ENCODE results near the gene MVB12B.
"Not testable (repeated sequence)": the region's sequence is repeated elsewhere in the genome, so short reads cannot be mapped to it uniquely, and the experiment has no call there.

MVB12B gene

DNA sequence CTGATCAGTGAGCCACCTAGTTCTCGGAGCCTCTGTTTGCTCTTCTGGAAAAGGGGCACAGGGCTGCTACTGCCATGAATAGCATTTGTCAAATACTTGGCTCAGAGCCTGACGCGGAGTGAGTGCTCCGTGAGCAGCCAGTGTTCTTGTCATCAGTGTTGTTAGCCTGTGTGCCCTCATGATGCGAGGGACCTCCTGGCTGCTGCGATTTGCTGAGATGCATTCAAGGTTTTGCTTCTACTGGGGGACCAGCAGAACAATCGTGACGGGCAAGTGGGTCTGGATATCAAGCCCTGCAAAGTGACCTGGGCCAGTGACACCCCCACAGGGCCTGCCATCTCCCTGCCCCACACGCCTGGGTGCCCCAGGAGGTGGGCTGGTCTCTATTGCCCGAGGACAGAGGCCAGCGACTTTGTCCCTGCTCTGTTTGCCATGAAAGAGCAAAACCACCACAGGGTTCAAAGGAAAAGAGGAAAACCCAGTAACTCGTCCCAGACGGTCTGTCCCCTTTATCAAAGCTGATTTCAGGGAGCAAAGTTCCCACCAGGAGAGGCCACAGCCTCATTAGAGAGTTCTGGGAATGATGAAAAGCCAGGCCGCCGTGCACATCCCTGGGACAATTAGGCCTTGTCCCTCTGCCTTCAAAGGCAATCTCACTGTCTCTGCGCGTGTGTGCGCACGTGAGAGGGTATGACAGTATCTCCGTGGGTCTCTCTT is 200.6 kb downstream of the MVB12B start:
- DNase-seq: no peak

DNA sequence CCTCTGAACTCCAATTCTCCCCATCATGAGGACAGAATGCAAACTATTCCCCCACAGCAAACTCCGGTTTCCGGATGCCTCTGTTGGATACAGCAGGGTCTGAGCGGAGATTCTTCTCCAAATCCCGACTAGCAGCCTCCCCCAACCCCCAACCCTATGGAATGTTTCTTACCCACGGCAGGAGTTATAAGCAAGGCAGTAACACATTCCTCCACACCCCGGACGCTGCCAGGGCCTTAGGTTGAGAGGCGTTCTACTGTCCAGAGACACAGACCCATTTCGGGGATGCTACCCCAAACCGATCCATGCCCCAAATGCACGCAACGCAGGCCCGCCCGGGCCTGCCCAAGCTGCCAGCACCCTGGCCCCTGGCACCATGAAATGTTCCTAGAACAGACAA is 201.5 kb downstream of the MVB12B start:
- DNase-seq: no peak

DNA sequence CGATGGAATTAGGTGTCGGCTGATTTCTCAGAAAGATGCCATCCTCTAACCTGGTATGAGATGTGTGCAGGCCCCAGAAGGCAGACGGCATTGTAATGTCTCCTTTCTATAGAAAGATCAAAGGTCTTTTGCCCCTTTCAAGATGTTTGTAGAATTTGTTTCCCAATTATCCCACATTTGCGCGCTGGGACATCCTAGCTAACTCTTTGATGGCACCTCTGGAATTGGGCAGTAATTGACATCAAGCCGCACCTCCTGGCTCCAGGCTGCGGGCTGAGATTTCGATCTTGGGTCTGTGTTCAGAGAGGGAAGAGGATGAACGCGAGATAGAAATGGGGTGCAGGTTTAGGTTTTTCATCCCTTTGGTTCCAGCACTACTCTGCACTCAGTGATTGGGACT is 202.3 kb downstream of the MVB12B start:
- DNase-seq: no peak

DNA sequence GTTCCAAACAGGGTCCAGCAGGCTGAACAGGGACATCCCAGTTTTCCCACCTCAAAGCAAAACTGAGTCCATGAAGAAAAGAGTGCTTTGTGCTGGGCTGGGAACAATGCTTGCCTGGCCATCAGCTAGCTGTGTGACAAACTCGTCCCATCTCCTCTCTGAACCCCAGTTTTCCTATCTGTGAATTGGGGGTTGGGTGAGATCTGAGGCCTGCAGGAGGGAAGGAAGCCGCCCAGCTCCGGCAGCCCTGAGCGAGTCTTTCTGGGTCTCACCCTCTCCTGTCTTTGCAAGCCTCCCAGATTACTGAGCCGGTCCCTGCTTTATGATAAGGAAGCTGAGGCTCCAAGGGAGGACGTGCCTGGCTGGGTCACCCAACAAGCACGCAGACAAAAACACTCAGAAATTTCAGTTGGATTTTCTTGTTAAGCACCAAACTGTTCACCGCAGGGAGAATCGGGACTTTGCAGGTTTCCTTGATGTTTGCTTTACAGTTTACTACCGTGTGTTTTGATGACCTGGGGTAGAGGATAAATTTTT is 204.5 kb downstream of the MVB12B start:
- no peak for DNase-seq

DNA sequence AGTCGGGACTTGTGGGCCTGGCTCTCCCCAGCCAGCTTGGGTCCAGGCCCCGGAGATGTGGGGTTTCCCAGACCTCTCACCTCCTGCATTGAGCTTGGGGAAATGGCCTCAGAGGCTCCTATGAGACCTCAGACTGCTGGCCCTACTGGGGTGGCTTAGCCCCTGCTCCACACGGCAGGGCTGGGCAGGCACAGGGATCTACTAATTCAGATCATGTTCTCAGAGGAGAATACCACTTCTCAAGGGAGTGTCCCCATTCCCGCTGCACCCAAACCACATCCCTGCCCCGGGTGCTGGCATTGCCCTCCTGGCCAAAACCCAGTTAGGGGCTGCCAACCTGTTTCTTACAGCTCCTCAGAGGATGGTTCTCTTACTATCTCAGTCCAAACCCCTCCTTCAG is 205.0 kb downstream of the MVB12B start:
- no peak for DNase-seq

DNA sequence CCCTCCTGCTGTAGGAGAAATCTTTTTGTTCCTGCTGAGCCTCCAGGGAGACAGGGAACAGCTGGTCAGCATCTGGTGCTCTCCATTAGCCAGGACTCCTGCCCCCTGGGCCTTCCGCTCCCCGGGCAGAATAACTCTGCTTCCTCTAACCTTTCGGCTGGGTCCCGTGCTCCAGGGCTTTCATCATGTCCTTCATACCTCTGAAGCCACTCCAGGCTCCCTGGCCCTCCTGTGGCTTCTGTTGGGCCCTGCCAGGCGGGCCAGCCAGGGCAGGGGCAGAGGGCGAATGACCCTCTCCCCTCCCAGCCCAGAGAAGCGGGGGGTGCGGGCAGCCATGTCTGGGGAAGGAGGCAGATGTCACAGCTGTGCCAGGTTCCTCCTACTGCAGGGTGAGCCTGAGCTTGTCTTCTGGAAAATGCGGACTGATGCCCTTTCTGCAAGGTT is 205.4 kb downstream of the MVB12B start:
- DNase-seq: no peak

DNA sequence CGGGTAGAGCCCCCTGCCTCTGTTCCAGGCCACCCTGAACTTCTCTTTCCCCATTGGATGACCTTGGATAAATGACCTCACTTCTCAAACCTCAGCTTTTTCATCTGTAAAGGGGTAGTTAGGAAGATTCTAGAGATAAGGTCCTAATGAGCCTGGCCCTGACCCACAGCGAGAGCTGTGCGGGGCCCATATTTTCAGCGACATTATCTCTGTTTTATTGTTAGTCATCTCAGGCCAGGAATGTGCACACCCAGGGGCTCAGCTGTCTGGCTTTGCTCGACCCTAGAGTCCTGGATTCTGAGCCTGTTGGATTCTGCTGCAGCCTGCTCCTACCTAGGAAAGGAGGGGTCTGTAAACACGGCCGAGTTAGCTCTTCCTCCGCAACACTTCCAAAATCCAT is 205.9 kb downstream of the MVB12B start:
- no peak for DNase-seq

DNA sequence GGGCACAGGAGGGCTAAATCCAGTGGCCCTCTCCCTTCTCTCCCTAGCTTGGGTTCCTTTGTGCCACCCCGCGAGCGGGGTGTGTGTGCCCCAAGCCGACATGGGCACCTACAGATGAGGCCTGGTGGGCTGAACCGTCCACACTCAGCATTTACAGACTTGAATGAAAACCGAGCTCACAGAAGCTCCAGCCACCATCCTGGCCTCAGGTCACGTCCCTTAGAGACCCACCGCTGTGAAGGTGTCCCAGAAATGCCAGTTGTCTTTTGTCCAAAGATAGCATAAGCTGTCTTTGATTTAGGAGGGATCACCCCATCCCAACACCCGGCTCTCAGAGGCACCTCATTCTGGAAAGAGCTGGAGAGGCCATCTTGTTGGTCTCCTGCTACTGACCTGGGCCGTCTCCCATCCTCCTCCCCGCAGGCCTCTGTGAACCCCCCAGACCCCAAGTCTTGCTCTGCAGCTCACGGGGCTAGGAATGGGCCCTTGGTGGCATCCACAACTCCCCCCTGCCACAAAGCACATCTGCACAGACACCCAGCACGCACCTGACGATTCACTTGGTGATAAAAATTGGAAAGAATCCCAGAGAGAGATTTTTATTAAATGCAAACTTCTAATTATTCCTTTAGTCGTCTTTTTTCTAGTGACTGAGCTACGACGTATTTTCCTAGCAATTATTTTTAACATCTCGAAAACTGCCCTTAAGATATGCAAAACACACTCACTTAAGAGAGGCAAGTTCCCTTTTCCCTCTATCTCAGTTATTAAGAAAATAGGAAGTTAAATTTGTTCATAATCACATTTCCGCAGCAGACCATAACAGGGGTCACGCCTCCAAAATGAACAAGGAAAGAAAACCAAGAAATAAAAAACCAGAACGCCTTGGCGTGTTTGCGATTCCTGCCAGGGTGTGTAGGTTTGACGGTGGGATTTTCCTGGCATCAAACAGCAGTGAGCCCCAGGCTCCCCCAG is 206.6 kb downstream of the MVB12B start:
- DNase-seq: no peak

DNA sequence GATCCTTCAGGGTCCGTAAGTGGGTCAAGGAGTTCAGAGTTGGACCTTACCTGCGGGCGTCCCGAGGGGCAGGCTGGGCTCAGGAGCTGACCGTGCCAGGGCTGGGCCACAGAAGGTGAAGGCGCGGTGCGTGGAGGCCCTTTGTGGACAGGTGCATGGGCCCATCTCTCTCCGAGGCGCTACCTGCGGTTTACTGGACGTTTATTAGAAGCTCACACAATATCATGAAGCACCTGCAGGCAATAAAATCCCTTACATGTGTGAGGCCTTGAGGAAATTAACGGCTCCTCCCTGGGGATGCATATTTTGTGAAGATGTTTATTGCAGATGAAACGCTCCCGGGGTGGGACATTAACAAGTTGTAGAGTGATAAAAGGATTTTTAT is 207.3 kb downstream of the MVB12B start:
- DNase-seq: no peak

DNA sequence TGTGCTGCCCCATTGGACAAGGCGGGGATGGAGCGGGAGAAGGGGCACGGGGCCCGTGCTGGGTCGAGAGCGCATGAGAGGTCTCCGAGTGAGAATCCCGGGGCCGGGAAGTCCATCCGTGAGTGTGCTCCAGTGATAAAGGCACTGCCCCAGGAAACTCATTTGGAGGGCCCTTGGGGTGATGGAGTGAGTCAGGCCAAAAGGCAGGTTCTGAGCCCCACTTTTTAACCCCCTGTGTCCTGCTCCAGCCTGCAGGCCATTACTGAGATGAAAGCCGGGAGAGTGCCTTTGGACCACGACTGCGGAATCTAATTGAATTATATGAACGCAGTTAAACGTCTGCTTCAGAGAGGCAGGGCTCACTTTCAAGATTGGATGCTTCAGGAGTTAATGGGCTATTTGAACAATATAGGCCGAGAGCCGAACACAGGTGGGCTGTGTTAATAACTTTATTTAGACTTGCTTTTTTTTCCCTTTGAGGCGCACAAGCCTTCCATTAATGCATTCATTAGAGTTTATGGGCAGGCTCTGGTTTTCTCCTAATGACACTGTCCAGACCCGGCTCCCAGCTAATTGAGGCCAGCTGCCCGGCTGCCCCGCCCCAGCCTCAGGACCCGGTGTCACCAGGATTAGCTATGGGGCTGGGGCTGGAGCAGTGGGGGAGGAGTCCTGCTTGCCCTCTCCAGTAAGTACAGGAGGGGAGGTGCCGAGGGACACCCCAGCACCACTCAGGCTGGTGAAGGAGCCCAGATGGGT is 208.0 kb downstream of the MVB12B start:
- DNase-seq: no peak

DNA sequence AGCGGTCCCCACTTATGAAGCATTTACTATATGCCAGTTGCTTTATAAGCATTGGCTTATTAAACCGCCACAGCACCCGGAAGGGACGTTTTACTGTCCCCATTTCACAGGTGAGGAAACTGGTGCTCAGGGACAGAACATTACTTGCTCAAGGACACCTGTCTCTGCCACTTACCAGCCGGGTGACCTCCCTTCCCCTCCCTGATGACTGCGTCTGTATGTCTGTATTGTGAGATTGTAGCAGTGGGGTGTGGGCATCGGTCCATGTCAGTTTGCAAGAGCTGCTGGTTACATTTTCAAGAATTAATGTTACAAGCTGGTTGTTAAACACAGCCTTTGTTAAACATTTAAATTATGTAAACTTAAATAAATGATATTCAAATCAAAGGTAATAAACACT is 209.5 kb downstream of the MVB12B start:
- DNase-seq: no peak

DNA sequence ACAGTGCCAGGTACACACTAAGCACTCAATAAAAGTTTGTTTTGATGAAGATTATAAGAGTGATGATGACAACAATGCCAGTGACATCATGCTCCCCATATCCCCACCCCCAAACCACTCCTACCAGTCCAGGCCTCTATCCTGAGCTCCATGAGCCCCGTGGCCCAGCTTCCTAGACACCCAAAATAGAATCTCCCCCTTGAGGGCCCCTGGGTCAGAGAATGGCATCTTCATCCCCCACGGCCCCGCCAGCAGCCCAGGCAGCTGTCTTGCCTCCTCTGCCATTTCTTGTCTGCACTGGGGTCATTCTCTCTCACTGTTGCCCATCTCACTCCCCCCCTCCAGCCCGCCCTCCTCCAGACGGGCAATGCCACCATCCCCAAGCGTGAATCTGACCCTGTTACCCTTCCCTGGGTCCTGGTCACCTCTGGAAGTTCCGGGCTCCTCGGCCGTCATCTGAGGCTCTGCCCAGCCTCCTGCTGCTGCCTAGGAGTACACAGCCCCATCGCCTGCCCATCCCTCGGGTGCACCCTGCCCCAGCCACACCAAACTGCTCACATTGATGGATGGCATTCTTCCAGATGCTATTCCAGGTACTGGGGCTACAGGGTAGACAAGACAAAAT is 210.3 kb downstream of the MVB12B start:
- DNase-seq: no peak

DNA sequence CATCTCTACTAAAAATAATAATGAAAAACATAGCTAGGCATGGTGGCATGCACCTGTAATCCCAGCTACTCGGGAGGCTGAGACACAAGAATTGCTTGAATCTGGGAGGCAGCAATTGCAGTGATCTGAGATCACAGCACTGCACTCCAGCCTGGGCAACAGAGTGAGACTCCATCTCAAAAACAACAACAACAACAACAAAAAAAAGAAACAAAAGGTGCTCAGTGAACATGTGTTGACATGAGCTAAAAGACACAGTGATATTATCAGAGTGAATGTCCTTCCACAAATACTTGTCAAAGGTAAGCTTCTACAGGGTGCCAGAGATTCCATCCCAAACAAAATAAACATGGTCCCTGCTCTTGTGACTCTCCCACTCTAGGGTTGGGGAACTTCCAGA is 211.9 kb downstream of the MVB12B start:
- DNase-seq: no peak

DNA sequence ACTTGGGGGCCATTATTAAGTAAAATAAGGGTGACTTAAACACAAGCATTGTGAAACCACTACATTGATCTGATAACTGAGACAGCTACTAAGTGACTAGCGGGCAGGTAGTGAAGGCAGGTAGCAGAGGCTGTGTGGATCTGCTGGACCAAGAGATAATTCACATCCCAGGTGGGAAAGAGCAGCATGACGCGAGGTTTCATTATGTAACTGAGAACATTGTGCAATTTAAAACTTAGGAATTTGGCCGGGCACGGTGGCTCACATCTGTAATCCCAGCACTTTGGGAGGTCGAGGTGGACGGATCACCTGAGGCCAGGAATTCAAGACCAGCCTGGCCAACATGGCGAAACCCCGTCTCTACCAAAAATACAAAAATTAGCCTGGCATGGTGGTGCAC is 213.8 kb downstream of the MVB12B start:
- not testable (repeated sequence) for DNase-seq

DNA sequence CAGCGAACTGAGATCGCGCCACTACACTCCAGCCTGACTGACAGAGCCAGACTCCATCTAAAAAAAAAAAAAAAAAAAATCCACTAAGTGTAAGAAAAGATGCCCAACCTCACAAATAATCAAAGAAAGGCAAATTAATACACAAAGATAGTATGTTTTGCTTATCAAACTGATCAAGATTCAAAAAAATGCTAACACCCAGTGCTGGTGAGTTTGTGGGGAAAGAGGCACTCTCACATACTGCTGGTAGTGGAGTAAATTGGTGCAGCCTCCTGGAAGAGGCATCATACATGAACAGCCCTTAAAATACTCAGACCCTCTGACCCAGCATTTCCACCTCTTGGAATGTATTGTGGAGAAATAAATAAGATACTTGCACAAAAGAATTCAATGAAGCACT is 216.9 kb downstream of the MVB12B start:
- no peak for DNase-seq

DNA sequence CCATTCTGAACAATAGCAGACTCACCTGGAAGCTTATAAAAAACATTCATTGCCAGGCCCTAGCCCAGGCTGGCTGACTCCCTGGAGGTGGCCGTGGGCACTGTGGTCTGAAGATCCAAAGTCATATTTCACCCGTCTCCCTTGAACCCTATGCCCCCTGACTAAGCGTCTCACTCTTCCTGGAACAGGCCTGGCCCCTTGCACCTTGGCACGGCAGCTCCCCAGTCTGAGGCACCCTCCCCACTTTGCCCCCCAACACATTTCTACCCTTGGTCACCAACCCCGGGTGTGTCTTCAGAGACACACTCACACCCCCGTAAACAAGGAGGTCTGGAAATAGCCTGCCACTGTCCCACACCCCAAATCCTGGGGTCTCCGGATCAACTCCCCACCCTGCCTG is 218.5 kb downstream of the MVB12B start:
- no peak for DNase-seq

DNA sequence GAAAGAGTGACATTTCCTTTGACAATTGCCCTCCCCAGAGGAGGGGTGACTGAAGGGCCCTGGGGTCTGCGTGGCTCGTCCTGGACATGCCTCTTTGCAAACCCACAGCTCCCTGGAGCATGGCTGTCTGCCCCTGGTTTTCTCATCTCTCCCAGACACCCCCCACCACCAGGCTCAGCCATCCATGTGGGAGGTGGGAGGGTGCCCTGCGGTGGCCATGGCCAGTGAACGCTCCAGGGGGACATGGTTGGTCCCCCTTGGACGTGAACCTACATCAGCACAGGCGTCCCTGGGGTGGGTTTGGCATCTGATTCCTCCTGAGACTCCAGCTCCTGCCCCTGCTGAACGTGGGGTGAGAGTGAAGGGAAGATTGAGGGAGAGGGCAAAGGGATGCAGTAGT is 219.4 kb downstream of the MVB12B start:
- no peak for DNase-seq

DNA sequence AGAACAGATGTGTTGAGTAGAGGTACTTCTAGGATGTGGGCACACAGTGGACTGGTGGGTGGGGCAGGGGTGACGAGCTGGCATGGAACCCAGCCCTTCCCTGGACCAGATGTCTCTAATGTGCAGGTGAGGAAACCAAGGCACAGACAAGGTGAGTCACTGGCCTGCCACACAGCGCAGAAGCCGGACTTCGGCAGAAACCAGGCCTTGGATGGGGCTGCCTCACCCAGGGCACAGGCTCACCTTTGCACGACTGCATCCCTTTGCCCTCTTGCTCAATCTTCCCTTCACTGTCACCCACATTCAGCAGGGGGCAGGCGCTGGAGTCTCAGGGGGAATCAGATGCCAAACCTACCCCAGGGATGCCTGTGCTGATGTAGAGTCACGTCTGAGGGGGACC is 221.7 kb downstream of the MVB12B start:
- DNase-seq: no peak

DNA sequence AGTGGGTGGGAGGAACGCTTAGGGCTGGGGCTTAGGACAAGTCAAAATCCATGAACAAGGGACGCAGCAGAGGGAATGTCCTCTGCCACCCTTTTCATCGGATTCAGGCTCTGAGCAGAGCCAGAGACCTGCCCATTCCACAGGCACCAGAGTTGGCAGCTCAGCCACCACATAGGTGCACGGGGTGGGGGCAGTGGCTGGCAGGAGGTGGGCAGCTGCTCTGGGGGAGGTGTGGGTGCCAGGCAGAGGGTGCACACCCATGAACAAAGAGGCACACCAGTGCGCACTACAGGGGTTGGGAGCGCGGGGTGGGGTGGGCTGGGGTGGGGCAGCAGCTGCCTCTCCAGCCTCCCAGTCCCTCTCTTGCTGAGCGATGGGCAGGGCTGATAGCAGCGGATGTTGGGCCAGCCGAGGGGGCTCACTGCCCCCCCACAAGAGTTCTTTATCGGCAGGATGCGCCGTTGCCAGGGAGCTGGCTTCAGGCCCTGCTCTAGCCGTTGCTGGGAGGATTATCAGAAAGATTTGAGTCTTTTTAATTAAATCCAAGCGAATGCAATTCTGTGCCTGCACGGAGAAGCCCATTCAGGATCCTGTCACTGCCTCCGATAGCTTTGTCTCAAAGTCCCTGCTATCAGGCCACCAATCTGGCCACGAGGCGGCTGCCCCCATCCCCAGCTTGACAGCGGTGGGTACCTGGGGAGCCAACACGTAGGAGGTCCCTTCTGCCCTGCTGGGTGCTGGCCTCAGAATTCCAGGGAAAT is 222.8 kb downstream of the MVB12B start:
- no peak for DNase-seq

DNA sequence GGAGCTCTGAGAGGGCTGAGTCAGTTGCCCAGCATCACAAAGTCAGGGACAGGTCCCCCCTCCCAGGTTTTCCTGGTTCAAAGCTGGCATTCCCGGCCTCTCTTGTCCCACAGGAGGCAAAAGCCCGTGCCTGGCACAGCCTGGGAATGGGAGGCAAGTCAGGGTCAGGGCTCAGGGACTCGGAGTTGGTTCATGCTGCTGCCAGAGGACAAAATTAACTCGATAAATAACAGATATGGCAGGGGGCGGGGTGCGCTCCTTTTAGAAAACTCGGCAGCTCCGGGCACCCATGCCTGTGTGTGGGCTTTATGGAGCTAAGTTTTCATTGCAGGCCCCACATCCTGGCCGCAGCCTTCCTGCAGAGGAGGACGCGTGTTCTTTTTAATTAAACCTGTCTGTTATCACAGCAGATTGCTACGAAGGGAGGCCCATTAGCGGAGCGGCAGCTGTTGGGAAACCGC is 224.3 kb downstream of the MVB12B start:
- DNase-seq: no peak

DNA sequence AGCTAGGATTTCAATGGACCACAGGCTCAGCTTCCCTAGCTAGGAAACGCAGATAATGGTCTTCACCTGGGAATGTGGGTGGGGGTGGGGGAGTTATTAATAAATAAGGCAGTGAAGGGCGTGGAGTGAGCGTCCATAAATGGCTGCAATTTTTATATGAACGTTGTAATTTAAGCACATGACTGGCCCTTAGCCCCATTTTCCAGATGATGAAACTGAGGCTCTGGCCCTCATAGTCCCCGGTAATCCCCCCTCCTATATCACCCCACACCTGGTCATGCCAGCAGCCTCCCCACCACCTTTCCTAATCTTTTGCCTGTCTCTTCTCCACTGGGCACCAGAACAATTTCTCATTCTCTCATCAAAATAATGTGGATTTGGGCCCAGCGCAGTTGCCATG is 225.2 kb downstream of the MVB12B start:
- no peak for DNase-seq

DNA sequence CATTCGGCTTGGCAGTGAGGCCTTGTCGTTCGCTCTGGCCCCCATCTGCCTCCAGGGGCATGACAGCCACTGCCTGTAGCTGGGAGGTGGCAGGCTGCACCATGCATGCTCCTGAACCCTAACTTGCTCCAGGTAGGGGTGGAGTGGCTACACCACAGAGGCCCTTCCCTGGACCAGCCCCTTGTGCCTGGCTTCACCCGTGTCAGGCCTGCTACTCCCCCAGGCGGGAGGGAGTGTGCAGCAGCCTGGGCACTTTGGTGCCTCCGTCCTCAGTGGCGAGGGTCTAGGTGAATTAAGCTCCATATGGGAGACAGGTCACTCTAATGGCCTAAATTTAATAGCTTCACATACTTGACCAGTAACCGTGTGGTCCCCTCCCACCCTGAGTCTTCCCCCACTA is 227.7 kb downstream of the MVB12B start:
- no peak for DNase-seq
